Transverse colon (tissue), 4 donors: ENCODE results near the gene TMEM178B. TPM values are rescaled to one million over a fixed set of nuclear protein-coding genes. Genes with fewer than 3 reads are reported as not detected.

Experiments used
- DNase-seq: peaks from one replicate; pipeline ENCODE4 v3.0.0-alpha.2; 2019
- H3K27ac ChIP-seq, 4 donors: fragments of 200-600 bp; sonication (generic); 2 replicates each; pipeline ENCODE4 v1.5.1; 2016 to 2018; ENCODE audit warnings: inconsistent platforms in 4 of 4
- H3K27me3 ChIP-seq: fragments of 200-600 bp; sonication (generic); 2 replicates; pipeline ENCODE4 v1.5.1; 2017; ENCODE audit warnings: inconsistent platforms
- H3K36me3 ChIP-seq, 4 donors: fragments of 200-600 bp; sonication (generic); 2 replicates each; pipeline ENCODE4 v1.5.1; 2017 to 2019; ENCODE audit warnings: inconsistent platforms in 4 of 4
- H3K4me1 ChIP-seq, 4 donors: fragments of 200-600 bp; sonication (generic); 2 replicates each; pipeline ENCODE4 v1.5.1; 2017 to 2020; ENCODE audit warnings: inconsistent platforms in 4 of 4
- H3K4me3 ChIP-seq, 4 donors: fragments of 200-600 bp; sonication (generic); 1 replicate in 1 of 4; 2 replicates in 3 of 4; pipeline versions ENCODE4 v1.5.1 to v1.6.1; 2017 to 2019; ENCODE audit warnings: inconsistent platforms in 4 of 4
- H3K9me3 ChIP-seq, 2 donors: fragments of 200-600 bp; sonication (generic); 2 replicates each; pipeline ENCODE4 v1.5.1; 2017 to 2019; ENCODE audit warnings: inconsistent platforms in 2 of 2
- CTCF ChIP-seq, 5 experiments: fragments of 200-600 bp in 3 of 5; fragments of 450-650 bp in 2 of 5; sonication (generic) in 3 of 5; IDR thresholded peaks; 1 replicate in 2 of 5; 2 replicates in 3 of 5; pipeline ENCODE4 v1.5.1; 2016 to 2017; ENCODE audit warnings: antibody characterized with exemption in 5 of 5, inconsistent platforms in 3 of 5, mild to moderate bottlenecking in 2 of 5, moderate library complexity in 1 of 5
- EP300 ChIP-seq: sonication (generic); formaldehyde crosslinking; IDR thresholded peaks from one replicate; pipeline ENCODE4 v1.6.1; 2017; ENCODE audit warnings: antibody characterized with exemption, low read depth
- POLR2A ChIP-seq: fragments of 450-650 bp; IDR thresholded peaks from one replicate; pipeline ENCODE4 v1.6.1; 2016; ENCODE audit warnings: antibody characterized with exemption, mild to moderate bottlenecking, moderate library complexity
- POLR2AphosphoS5 ChIP-seq, 3 donors: sonication (generic); formaldehyde crosslinking; IDR thresholded peaks; one replicate each; pipeline ENCODE4 v1.6.1; 2016; ENCODE audit warnings: antibody characterized with exemption in 3 of 3
- WGBS, 2 donors: methylation state at CpG; one replicate each; pipeline ENCODE4 v1.1.5; 2018; ENCODE audit warnings: low coverage in 1 of 2; 5-methylcytosine and 5-hydroxymethylcytosine counted together
- in situ Hi-C, 4 donors: fragments of 200-750 bp; cut with MboI; loops; one replicate each; pipeline versions ENCODE4 v1.15.0 to v1.15.1; 2017; ENCODE audit warnings: low sequenced_read_pairs in 3 of 4, low pct_ligation_motif_present in 1 of 4, low pct_unique_long_range_greater_than_20kb in 1 of 4
- intact Hi-C: fragments of 100-400 bp; cut with DNase I; formaldehyde crosslinking; loops from one replicate; pipeline ENCODE4 v1.15.1; 2023; ENCODE audit warnings: low total_unique reads
- total RNA-seq, 4 donors: library from RNA; depleted of rRNA; stranded (reverse); fragments of >200 nt; gene quantifications; one replicate each; pipeline ENCODE4 v1.1.0, GENCODE V29; 2016

TMEM178B gene
- total RNA-seq, 4 donors from 2014 or later, result 0.32 to 0.82 (median 0.39) TPM

GRCh38 chr7:141300816-141301215 lies 227.0 kb downstream of the TMEM178B start:
- no peaks in the 10 kb centered on the region for H3K36me3 ChIP-seq
- WGBS, 2 donors, result 54 to 83% methylated on average over 2 of the region's 2 CpGs
- no peak for DNase-seq
- H3K27ac ChIP-seq, result no peak overlapping the region
- intact Hi-C loops, result no loop called here
- H3K27me3 ChIP-seq, result no peaks in the 10 kb centered on the region
- no peak for TF ChIP-seq EP300
- no peak for TF ChIP-seq POLR2A
- no peak for TF ChIP-seq POLR2AphosphoS5 (IDR thresholded peaks at IDR 0.05)
- no peak for TF ChIP-seq CTCF (IDR thresholded peaks at IDR 0.05)
- H3K4me1 ChIP-seq, result no peaks in the 10 kb centered on the region
- no peaks in the 10 kb centered on the region for H3K9me3 ChIP-seq
- in situ Hi-C loops, result no loop called here
- no peak overlapping the region for H3K4me3 ChIP-seq

DNA sequence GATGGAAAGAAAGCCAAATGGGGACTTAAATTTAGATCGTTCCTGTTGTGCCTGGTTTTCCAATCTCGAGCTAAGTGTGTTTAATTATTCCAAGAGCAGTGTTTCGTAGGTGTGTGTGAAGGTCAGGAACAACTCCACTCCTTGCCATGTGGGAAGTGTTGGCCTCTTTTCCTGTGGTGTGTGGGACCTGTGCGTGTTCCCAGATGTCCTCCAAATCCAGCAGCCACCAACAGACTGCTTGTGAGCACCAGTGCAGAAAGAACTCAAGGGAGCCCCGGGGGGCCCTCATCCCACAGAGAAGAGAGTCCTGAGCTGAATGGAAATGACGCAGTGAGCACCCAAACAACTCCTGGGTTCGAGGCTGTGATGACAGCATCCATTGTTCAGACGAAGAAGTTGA lies 227.7 kb downstream of the TMEM178B start:
- TF ChIP-seq CTCF (IDR thresholded peaks at IDR 0.05) (no peak), EP300 (no peak), POLR2A (no peak), POLR2AphosphoS5 (IDR thresholded peaks at IDR 0.05) (no peak)
- H3K4me1 ChIP-seq, result no peaks in the 10 kb centered on the region
- intact Hi-C loops (no loop called here), in situ Hi-C loops (no loop called here)
- H3K27me3 ChIP-seq, result no peaks in the 10 kb centered on the region
- H3K4me3 ChIP-seq, result no peak overlapping the region
- WGBS, 2 donors, result 71 to 82% methylated on average over 4 to 8 of the region's 8 CpGs
- DNase-seq, result no peak
- no peaks in the 10 kb centered on the region for H3K36me3 ChIP-seq
- no peaks in the 10 kb centered on the region for H3K9me3 ChIP-seq
- no peak overlapping the region for H3K27ac ChIP-seq

DNA sequence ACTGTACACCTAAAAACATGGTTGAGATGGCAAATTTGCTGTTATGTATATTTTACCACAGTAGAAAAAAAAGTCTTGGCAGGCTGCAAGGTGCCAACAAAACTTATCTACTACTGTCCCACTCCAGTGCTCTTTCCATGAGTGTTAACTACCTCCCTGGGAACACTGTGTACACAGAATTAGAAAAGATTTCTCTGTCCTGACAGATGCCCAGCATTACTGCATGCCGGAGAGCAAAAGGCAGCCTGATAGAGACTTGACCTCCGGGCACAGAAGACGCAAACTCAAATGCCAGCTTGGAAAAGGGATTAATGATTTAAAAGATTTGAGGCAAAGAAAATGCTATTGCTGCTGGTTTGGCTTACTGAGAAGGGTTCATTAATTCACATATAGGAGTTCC lies 228.8 kb downstream of the TMEM178B start:
- in situ Hi-C loops (no loop called here), intact Hi-C loops (no loop called here)
- DNase-seq, result no peak
- Histone ChIP-seq H3K36me3 (no peaks in the 10 kb centered on the region), H3K9me3 (no peaks in the 10 kb centered on the region), H3K27me3 (no peaks in the 10 kb centered on the region), H3K27ac (no peak overlapping the region), H3K4me1 (no peaks in the 10 kb centered on the region), H3K4me3 (no peak overlapping the region)
- WGBS, 2 donors, result 84 to 93% methylated on average over 3 of the region's 3 CpGs
- TF ChIP-seq EP300, result no peak
- no peak for TF ChIP-seq CTCF (IDR thresholded peaks at IDR 0.05)
- TF ChIP-seq POLR2A, result no peak
- TF ChIP-seq POLR2AphosphoS5 (IDR thresholded peaks at IDR 0.05), result no peak

- Histone ChIP-seq H3K36me3 (no peaks in the 10 kb centered on the region), H3K4me1 (no peaks in the 10 kb centered on the region), H3K27me3 (no peaks in the 10 kb centered on the region), H3K27ac (no peak overlapping the region), H3K9me3 (no peaks in the 10 kb centered on the region), H3K4me3 (no peak overlapping the region)
- intact Hi-C loops, result no loop called here
- in situ Hi-C loops, result no loop called here
- TF ChIP-seq POLR2A, result no peak
- no peak for TF ChIP-seq EP300
- no peak for TF ChIP-seq CTCF (IDR thresholded peaks at IDR 0.05)
- no peak for TF ChIP-seq POLR2AphosphoS5 (IDR thresholded peaks at IDR 0.05)
- no peak for DNase-seq
- 69 to 83% methylated on average over 1 to 2 of the region's 2 CpGs for WGBS, 2 donors
Measured at GRCh38 chr7:141304291-141304690, 230.4 kb downstream of the TMEM178B start.
